ENCODE data around the gene SLC31A1. TPM values are rescaled to one million over a fixed set of nuclear protein-coding genes. Genes with fewer than 3 reads are reported as not detected.

SLC31A1 gene
- total RNA-seq, 1 donor from 2014 or later: 26.0 TPM

GRCh38 chr9:113181165-113181564, 40.2 kb upstream of the SLC31A1 start:
- Histone ChIP-seq H3K27ac (no peak overlapping the region), H3K4me1 (no peaks in the 10 kb centered on the region), H4K20me1 (ENCODE audit: low read depth) (no peaks in the 10 kb centered on the region), H3K4me2 (no peak overlapping the region), H3K4me3 (no peak overlapping the region), H3K9ac (no peak overlapping the region), H3K36me3 (no peaks in the 10 kb centered on the region), H3F3A (ENCODE audit: low read depth) (no peaks in the 10 kb centered on the region), H3K27me3 (no peaks in the 10 kb centered on the region), H3K9me3 (ENCODE audit: low read depth) (no peaks in the 10 kb centered on the region), H2AFZ (replicated peaks) (no peak overlapping the region), H3K79me2 (ENCODE audit: low read depth) (no peaks in the 10 kb centered on the region)
- Mint-ChIP-seq H3K4me1 (no peaks in the 10 kb centered on the region), H3K27ac (no peak overlapping the region), H3K27me3 (ENCODE audit: insufficient read depth, low read depth) (no peaks in the 10 kb centered on the region), H3K4me3 (no peak overlapping the region), H3K9me3 (no peaks in the 10 kb centered on the region), H3K36me3 (peaks cover 21% of the 10 kb centered on the region)
- DNase-seq (ENCODE audit: low spot score): no peak
- TF ChIP-seq EZH2 (IDR thresholded peaks at IDR 0.05) (no peak), EZH2phosphoT487 (IDR thresholded peaks at IDR 0.05) (no peak)
- TF ChIP-seq, protein P1, sequence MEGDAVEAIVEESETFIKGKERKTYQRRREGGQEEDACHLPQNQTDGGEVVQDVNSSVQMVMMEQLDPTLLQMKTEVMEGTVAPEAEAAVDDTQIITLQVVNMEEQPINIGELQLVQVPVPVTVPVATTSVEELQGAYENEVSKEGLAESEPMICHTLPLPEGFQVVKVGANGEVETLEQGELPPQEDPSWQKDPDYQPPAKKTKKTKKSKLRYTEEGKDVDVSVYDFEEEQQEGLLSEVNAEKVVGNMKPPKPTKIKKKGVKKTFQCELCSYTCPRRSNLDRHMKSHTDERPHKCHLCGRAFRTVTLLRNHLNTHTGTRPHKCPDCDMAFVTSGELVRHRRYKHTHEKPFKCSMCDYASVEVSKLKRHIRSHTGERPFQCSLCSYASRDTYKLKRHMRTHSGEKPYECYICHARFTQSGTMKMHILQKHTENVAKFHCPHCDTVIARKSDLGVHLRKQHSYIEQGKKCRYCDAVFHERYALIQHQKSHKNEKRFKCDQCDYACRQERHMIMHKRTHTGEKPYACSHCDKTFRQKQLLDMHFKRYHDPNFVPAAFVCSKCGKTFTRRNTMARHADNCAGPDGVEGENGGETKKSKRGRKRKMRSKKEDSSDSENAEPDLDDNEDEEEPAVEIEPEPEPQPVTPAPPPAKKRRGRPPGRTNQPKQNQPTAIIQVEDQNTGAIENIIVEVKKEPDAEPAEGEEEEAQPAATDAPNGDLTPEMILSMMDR (IDR thresholded peaks at IDR 0.05): no peak

GRCh38 chr9:113183956-113184488, 37.3 kb upstream of the SLC31A1 start:
- DNase-seq (ENCODE audit: low spot score): no peak
- Histone ChIP-seq H3K9me3 (ENCODE audit: low read depth) (no peaks in the 10 kb centered on the region), H3K27ac (no peak overlapping the region), H3K27me3 (no peaks in the 10 kb centered on the region), H3K4me1 (no peaks in the 10 kb centered on the region), H3K79me2 (ENCODE audit: low read depth) (no peaks in the 10 kb centered on the region), H4K20me1 (ENCODE audit: low read depth) (no peaks in the 10 kb centered on the region), H2AFZ (replicated peaks) (no peak overlapping the region), H3K9ac (no peak overlapping the region), H3K4me3 (no peak overlapping the region), H3K36me3 (no peaks in the 10 kb centered on the region), H3F3A (ENCODE audit: low read depth) (no peaks in the 10 kb centered on the region), H3K4me2 (no peak overlapping the region)
- TF ChIP-seq, protein P1 (IDR thresholded peaks at IDR 0.05): no peak
- no peak for TF ChIP-seq EZH2phosphoT487 (IDR thresholded peaks at IDR 0.05)
- TF ChIP-seq EZH2 (IDR thresholded peaks at IDR 0.05): no peak
- H3K36me3 Mint-ChIP-seq: peaks cover 9% of the 10 kb centered on the region
- no peak overlapping the region for H3K27ac Mint-ChIP-seq
- H3K9me3 Mint-ChIP-seq: no peaks in the 10 kb centered on the region
- H3K4me1 Mint-ChIP-seq: no peaks in the 10 kb centered on the region
- no peaks in the 10 kb centered on the region for H3K27me3 Mint-ChIP-seq (ENCODE audit: insufficient read depth, low read depth)
- no peak overlapping the region for H3K4me3 Mint-ChIP-seq

GRCh38 chr9:113184539-113184938, 36.8 kb upstream of the SLC31A1 start:
- Mint-ChIP-seq H3K36me3 (peaks cover 9% of the 10 kb centered on the region), H3K27me3 (ENCODE audit: insufficient read depth, low read depth) (no peaks in the 10 kb centered on the region), H3K4me3 (no peak overlapping the region), H3K27ac (no peak overlapping the region), H3K4me1 (no peaks in the 10 kb centered on the region), H3K9me3 (no peaks in the 10 kb centered on the region)
- H4K20me1 ChIP-seq (ENCODE audit: low read depth): no peaks in the 10 kb centered on the region
- H3K4me3 ChIP-seq: no peak overlapping the region
- H2AFZ ChIP-seq (replicated peaks): no peak overlapping the region
- H3K9ac ChIP-seq: no peak overlapping the region
- no peaks in the 10 kb centered on the region for H3K4me1 ChIP-seq
- no peak for DNase-seq (ENCODE audit: low spot score)
- H3K27ac ChIP-seq: no peak overlapping the region
- no peaks in the 10 kb centered on the region for H3K27me3 ChIP-seq
- no peaks in the 10 kb centered on the region for H3K9me3 ChIP-seq (ENCODE audit: low read depth)
- H3F3A ChIP-seq (ENCODE audit: low read depth): no peaks in the 10 kb centered on the region
- no peak overlapping the region for H3K4me2 ChIP-seq
- TF ChIP-seq EZH2 (IDR thresholded peaks at IDR 0.05): no peak
- TF ChIP-seq, protein P1 (IDR thresholded peaks at IDR 0.05): no peak
- TF ChIP-seq EZH2phosphoT487 (IDR thresholded peaks at IDR 0.05): no peak
- no peaks in the 10 kb centered on the region for H3K36me3 ChIP-seq
- no peaks in the 10 kb centered on the region for H3K79me2 ChIP-seq (ENCODE audit: low read depth)

All from neural progenitor cell (in vitro differentiated cells).